SH-SY5Y (cell line): Measurements from ENCODE around the gene LRRC2.

Experiments
- GATA2 ChIP-seq: IDR thresholded peaks from 2 replicates; pipeline ENCODE4 v1.6.1; 2011; ENCODE audit warnings: mild to moderate bottlenecking, low read depth, low read length
- GATA3 ChIP-seq: IDR thresholded peaks from 2 replicates; pipeline ENCODE4 v1.6.1; 2011; ENCODE audit warnings: low read depth, mild to moderate bottlenecking, low read length, moderate library complexity

GRCh38 chr3:46523556-46523955, 42.5 kb downstream of the LRRC2 start:
- TF ChIP-seq GATA2 (no peak), GATA3 (no peak)
